ENCODE results near the gene TTYH2.

Gene TTYH2

DNA sequence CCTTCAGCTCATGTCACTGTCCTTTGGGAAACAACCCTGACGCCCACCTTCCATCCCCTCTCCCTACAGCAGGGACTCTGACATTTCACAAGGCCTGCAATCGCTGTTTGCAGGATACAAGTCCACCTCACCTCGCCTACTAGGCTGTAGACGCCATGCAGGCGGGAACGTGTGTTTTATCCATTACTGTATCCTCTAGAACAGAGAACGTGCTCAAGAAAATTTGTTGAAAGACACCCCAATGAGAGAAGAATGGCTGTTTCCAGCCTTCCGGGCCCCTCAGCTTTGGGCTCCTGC, 1.5 kb upstream of the TTYH2 start:
- Histone ChIP-seq H2AFZ (ENCODE audit: low read length) (no peak overlapping the region), H3F3A (ENCODE audit: insufficient read depth, low read length) (no peaks in the 10 kb centered on the region; the same call in none of the 2 replicates), H3K4me3 (ENCODE audit: low read depth, low read length, poor library complexity, severe bottlenecking) (no peak overlapping the region), H3K4me2 (ENCODE audit: low read length) (no peak overlapping the region), H4K20me1 (ENCODE audit: insufficient read depth, low read length) (no peaks in the 10 kb centered on the region), H3K9me2 (ENCODE audit: low read depth, low read length) (no peaks in the 10 kb centered on the region), H3K27me3 (ENCODE audit: insufficient read depth, low read length) (no peaks in the 10 kb centered on the region; the same call in 1 of the 2 replicates), H3K36me3 (ENCODE audit: insufficient read depth, low read length) (peaks cover 52% of the 10 kb centered on the region), H3K79me2 (ENCODE audit: insufficient read depth, low read length) (no peaks in the 10 kb centered on the region), H3K4me1 (ENCODE audit: insufficient read depth, low read length, severe bottlenecking) (peaks cover 13% of the 10 kb centered on the region), H3K27ac (ENCODE audit: low read depth, low read length, poor library complexity, severe bottlenecking) (no peak overlapping the region), H3K9ac (ENCODE audit: low read length) (no peak overlapping the region), H3K9me3 (ENCODE audit: low read length) (no peaks in the 10 kb centered on the region)
- TF ChIP-seq EZH2 (IDR thresholded peaks at IDR 0.05; ENCODE audit: borderline replicate concordance, low read length) = no peak
- TF ChIP-seq, protein P1, sequence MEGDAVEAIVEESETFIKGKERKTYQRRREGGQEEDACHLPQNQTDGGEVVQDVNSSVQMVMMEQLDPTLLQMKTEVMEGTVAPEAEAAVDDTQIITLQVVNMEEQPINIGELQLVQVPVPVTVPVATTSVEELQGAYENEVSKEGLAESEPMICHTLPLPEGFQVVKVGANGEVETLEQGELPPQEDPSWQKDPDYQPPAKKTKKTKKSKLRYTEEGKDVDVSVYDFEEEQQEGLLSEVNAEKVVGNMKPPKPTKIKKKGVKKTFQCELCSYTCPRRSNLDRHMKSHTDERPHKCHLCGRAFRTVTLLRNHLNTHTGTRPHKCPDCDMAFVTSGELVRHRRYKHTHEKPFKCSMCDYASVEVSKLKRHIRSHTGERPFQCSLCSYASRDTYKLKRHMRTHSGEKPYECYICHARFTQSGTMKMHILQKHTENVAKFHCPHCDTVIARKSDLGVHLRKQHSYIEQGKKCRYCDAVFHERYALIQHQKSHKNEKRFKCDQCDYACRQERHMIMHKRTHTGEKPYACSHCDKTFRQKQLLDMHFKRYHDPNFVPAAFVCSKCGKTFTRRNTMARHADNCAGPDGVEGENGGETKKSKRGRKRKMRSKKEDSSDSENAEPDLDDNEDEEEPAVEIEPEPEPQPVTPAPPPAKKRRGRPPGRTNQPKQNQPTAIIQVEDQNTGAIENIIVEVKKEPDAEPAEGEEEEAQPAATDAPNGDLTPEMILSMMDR (IDR thresholded peaks at IDR 0.05; ENCODE audit: low read length) = no peak

DNA sequence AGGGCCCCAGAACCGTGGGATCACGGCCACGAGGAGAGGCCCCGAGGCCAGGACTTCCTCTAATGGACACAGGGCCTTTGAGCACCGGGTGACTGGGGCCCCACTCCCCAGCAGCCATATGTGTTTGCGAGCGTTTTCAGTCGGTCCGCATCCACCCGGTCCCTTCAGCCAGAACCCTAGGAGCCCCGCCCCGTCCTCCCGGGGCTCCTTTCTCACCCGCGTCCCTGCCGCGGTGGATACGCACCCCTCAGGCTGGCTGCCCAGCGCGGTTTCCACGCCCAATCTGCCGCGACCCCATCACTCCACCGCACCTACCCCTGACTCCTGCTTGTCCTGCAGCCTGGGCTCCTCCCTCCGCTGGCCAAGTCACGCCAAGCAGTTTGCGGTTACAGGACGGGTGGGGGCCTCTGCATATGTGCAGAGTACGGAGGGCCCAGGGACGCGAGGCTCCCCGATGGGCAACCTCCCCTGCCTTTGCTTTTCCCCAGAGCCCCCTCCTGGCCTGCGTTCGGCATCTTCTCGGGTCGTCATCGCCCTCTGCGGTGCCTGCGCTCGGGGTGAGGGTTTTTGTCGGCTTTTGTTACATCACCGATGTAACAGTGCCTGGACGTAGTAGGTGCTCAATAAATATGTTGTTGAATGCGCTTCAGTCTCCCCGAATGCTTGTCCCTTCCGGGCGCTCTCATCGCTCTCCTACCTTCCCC, 1.0 kb upstream of the TTYH2 start:
- H3K27ac ChIP-seq (ENCODE audit: low read depth, low read length, poor library complexity, severe bottlenecking) = no peak overlapping the region
- H3K79me2 ChIP-seq (ENCODE audit: insufficient read depth, low read length) = no peaks in the 10 kb centered on the region
- H3K4me3 ChIP-seq (ENCODE audit: low read depth, low read length, poor library complexity, severe bottlenecking) = no peak overlapping the region
- H3K4me2 ChIP-seq (ENCODE audit: low read length) = no peak overlapping the region; the same call in 1 of the 2 replicates
- peaks cover 13% of the 10 kb centered on the region for H3K4me1 ChIP-seq (ENCODE audit: insufficient read depth, low read length, severe bottlenecking)
- peaks cover 47% of the 10 kb centered on the region for H3K36me3 ChIP-seq (ENCODE audit: insufficient read depth, low read length)
- H4K20me1 ChIP-seq (ENCODE audit: insufficient read depth, low read length) = no peaks in the 10 kb centered on the region
- H3K9me2 ChIP-seq (ENCODE audit: low read depth, low read length) = no peaks in the 10 kb centered on the region
- H2AFZ ChIP-seq (ENCODE audit: low read length) = no peak overlapping the region
- H3K9ac ChIP-seq (ENCODE audit: low read length) = no peak overlapping the region
- TF ChIP-seq, protein P1 (IDR thresholded peaks at IDR 0.05; ENCODE audit: low read length) = no peak
- TF ChIP-seq EZH2 (IDR thresholded peaks at IDR 0.05; ENCODE audit: borderline replicate concordance, low read length) = no peak
- H3K27me3 ChIP-seq (ENCODE audit: insufficient read depth, low read length) = no peaks in the 10 kb centered on the region; the same call in 1 of the 2 replicates
- no peaks in the 10 kb centered on the region; the same call in none of the 2 replicates for H3F3A ChIP-seq (ENCODE audit: insufficient read depth, low read length)
- H3K9me3 ChIP-seq (ENCODE audit: low read length) = no peaks in the 10 kb centered on the region

DNA sequence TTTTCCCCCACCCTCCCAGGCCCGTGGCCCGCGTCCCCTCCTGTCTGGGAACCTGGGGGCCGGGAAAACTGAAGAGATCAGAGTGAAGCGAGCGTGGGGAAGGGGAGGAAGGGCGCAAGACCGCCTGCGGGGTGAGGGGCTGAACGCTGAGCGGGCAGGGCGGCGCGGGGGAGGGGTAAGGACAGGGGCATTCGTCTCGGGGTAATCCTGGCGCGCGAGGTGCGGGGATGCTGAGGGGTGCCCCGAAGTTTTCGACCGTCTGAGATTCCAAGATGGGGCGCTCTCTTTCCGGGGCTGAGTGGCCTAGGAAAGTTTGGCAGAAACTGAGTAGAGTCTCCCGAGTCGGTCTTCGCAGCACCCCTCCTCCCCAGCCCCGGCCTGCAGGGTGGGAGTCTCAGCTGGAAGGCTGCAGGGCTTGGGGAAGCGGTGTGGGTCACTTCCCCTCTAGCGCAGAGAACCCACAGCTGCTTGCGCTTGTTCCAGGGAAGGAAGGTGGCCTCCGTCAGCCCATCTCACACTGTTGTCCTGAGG, 555 bp downstream of the TTYH2 start:
- peaks cover 13% of the 10 kb centered on the region for H3K4me1 ChIP-seq (ENCODE audit: insufficient read depth, low read length, severe bottlenecking)
- H3F3A ChIP-seq (ENCODE audit: insufficient read depth, low read length) = no peaks in the 10 kb centered on the region; the same call in none of the 2 replicates
- no peaks in the 10 kb centered on the region for H3K9me2 ChIP-seq (ENCODE audit: low read depth, low read length)
- TF ChIP-seq, protein P1 (IDR thresholded peaks at IDR 0.05; ENCODE audit: low read length) = no peak
- no peak for TF ChIP-seq EZH2 (IDR thresholded peaks at IDR 0.05; ENCODE audit: borderline replicate concordance, low read length)
- peak overlapping the region; percentile 46 for H3K4me3 ChIP-seq (ENCODE audit: low read depth, low read length, poor library complexity, severe bottlenecking)
- H2AFZ ChIP-seq (ENCODE audit: low read length) = no peak overlapping the region
- no peaks in the 10 kb centered on the region for H3K79me2 ChIP-seq (ENCODE audit: insufficient read depth, low read length)
- H3K9me3 ChIP-seq (ENCODE audit: low read length) = no peaks in the 10 kb centered on the region
- H3K27ac ChIP-seq (ENCODE audit: low read depth, low read length, poor library complexity, severe bottlenecking) = no peak overlapping the region
- H3K36me3 ChIP-seq (ENCODE audit: insufficient read depth, low read length) = peaks cover 31% of the 10 kb centered on the region
- peak overlapping the region; percentile 57 for H3K4me2 ChIP-seq (ENCODE audit: low read length)
- no peaks in the 10 kb centered on the region for H4K20me1 ChIP-seq (ENCODE audit: insufficient read depth, low read length)
- H3K27me3 ChIP-seq (ENCODE audit: insufficient read depth, low read length) = no peaks in the 10 kb centered on the region; the same call in 1 of the 2 replicates
- H3K9ac ChIP-seq (ENCODE audit: low read length) = no peak overlapping the region

All from OCI-LY1 (cell line).